Activated CD4-positive, alpha-beta T cell treated with anti-CD3 and anti-CD28 coated beads for 4 hours (primary cell): ENCODE measurements around the gene MTMR10.
A peak's percentile ranks its signal among the peaks of the same experiment; 100 is the strongest.

Experiments
- DNase-seq, 2 donors: peaks; one replicate each; pipeline ENCODE4 v3.0.0-alpha.2; 2020

MTMR10 gene

DNA sequence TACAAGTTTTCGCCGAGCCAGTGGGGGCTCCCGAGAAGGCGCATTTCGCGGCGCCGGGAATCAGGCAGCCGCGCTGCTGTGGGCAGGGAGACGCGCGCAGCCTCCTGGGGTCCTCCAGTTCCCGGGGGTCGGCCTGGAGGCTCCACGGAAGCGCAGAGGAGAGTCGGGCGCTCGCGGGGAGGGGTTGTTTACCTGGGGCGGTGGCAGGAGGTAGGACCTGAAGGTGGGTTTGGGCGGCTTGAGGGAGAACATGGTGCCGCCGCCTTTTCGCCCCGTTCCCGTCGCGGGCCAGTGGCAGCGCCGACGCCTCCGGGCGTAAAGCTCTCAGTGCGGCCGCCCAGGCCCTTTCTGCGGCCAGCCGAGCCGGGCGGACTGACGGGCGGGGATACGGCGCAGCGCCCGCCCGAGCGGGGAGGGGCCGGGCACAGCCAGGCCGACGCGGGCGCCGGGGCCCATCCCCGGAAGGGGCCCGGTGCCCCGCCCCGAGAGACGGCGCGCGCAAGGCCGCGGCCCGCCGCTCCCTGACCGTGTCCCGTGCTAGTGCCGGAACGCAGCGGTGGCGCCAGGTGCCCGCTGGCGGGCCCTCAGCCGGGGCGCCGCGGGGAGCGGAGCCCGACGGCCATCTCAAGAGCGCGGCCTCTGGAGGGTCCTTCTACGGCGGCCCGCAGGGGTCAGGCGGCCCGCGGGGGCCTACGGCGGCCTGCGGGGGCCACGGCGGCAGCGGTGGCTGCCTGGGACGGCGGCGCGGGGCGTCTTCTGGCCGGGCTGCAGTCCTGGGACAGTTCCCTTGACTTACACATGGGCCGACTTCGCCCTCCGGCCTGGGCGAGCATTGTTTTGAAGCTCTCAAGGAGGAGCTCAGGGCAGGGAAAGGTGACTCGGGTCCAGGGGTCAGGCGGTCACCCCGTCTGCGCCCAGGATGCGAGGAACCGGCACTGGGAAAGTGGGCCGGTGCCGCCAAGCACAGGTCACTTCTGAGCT, at the start of gene MTMR10:
Gene MTMR10, minus strand, starts transcription at position 374 of the 981 bp plus-strand sequence. Its CDS starts 122 bp downstream, at position 252.
- DNase-seq: peak; percentile 62 to 63

DNA sequence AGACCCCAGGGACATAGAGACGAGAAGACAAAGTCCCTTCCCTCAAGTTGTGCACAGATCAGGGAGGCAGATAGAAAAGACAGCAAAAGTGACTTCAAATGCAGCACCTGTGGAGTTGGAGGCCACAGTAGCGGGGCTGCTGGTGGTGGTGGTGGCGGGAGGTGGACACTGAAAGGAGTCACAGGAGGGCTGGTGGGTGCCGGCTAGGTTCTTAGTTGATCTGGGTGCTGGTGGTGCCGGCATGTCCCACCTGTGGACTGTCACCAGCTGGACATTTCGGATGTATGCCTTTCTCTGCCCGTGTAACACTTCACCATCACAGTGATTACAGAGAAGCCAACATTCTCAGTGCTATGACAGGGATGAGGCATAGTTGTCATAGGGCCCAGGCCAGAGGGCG, 49.2 kb upstream of the MTMR10 start:
- DNase-seq: no peak

- no peak for DNase-seq
Observed at GRCh38 chr15:31039961-31040360, 48.5 kb upstream of the MTMR10 start.

DNA sequence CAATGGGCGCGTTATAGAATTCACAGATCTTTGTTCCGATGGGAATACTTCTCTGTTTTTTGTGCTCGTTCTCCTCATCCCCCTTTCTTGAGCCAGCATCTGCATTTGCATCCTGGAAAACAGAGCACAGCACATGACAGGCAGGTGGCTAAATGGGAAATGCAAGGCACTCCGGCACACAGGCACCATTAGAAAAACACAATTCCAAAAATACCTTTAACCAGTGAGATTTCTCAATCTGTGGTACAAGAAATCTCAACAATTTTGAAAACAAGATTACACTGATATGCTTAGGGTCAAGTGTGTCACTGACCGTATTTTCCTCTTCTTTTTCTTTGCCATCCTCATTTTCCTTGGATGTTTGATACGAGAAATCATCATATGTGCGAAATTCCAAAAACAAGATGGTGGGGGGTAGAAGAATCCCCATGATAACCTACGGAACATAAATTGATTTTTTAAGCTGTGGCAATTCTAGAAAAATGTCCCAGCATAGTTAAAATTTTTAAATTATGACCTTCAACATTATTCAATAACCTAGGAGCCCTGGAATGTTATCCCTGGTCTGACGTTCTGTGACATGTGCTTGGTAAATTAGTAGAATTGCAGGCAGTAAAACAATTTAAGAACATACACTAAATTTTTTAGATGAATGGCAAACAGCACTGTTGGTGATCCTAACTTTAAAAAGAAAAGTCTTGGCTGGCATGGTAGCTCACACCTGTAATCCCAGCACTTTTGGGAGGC, 46.5 kb upstream of the MTMR10 start:
- no peak for DNase-seq

GRCh38 chr15:31036783-31037182, 45.4 kb upstream of the MTMR10 start:
- DNase-seq: no peak

GRCh38 chr15:31035610-31036009, 44.2 kb upstream of the MTMR10 start:
- DNase-seq: no peak

- no peak for DNase-seq
Observed at GRCh38 chr15:31034152-31034551, 42.7 kb upstream of the MTMR10 start.

GRCh38 chr15:31032961-31033371, 41.5 kb upstream of the MTMR10 start:
- DNase-seq: no peak

- DNase-seq: no peak
Observed at GRCh38 chr15:31031471-31032067, 40.1 kb upstream of the MTMR10 start.

DNA sequence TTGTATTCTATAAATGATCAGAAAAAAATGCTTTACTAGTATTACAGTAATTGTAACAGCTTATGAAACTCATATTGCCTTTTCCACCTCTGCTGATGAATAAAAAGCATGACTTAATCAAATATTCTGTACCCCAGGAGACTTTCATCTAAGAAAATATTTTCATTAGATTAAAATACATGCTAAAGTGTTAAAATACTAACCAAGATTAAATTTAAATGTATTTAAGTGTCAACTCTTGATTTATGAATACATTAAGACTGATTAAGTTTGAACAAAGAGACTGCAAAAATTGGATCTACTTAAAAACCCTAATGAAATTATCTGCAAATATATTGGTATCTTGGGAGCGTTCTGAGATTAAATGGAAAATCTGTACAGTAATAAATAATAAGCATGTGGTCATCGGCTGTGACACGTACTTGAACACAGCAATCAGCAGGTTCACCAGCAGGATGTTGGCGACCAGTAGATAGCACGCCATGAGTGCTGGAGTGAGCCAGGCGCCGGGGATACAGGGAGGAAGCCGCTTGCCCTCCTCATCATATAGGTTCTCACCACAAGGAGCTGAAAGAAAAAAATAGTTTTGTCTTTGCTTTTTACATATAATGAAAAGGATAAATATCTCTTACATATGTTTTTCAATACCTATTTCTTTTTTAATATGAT, 36.6 kb upstream of the MTMR10 start:
- no peak for DNase-seq

GRCh38 chr15:31025996-31026395, 34.6 kb upstream of the MTMR10 start:
- no peak for DNase-seq

- DNase-seq: no peak
Observed at GRCh38 chr15:31024979-31025378, 33.6 kb upstream of the MTMR10 start.

- DNase-seq: no peak
Observed at GRCh38 chr15:31024330-31024729, 32.9 kb upstream of the MTMR10 start.

DNA sequence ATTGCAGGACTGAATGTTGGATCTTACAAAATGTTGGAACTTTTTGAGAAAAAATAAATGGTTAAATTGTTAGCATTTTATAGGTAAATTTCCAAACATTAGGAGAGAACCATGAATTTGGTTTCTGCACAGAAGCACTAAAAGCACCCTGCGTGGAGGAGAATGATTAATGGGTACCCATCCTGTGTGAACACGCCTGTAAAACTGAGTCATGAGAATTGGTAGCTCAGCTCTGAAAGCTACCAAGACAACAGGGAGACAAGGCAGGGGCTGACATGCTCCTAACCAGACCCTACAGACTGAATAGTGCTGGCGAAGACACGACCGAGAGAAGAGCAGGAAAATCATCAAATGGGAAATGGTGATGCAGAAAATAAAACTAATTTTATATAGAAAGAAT, 32.4 kb upstream of the MTMR10 start:
- no peak for DNase-seq

DNA sequence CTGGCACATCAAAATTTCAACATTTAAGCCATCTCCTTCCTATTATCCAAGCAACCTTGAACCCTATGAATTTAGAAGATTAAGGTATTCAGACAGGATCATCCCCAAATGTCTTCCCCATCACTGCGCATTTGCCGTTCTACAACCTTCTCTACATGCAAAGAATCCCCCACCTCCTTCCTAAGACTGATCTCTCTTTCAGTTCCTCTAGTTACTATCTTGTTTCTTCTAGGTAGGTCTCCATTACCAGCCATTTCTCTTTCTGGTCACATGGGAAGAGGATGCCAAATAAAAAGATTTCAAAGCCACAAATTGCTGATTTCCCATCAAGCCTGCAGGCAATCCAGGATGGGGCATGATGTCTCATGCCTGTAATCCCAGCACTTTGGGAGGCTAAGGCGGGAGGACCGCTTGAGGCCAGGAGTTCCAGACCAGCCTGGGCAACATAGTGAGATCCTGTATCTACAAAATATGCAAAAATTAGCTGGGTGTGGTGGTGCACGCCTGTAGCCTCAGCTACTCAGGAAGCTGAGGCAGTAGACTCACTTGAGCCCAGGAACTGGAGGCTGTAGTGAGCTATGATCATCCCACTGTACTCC, 29.7 kb upstream of the MTMR10 start:
- no peak for DNase-seq

DNA sequence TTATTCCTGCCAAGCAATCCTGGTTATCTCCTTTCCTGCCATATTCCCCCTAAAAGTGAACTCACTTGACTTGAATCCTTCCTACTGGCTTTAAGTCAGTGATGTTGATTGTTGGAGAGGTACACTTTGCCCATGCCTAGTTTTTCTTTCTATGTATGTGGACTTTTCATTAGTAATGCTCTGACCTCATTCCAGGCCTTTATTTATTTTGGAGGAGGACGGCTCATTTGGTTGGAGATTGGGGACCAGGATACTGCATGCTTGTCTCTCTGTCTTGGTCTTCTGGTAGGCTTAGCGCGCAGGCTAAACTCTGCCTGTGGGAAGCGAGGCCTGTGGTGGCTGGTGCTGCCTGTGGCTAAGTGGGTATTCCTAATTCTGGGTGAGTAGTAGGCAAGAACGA, 29.1 kb upstream of the MTMR10 start:
- no peak for DNase-seq

GRCh38 chr15:31019986-31020385, 28.6 kb upstream of the MTMR10 start:
- no peak for DNase-seq

- no peak for DNase-seq
Observed at GRCh38 chr15:31017311-31017710, 25.9 kb upstream of the MTMR10 start.

- DNase-seq: no peak
Observed at GRCh38 chr15:31016446-31016915, 25.1 kb upstream of the MTMR10 start.

- no peak for DNase-seq
Observed at GRCh38 chr15:31014608-31014925, 23.1 kb upstream of the MTMR10 start.

DNA sequence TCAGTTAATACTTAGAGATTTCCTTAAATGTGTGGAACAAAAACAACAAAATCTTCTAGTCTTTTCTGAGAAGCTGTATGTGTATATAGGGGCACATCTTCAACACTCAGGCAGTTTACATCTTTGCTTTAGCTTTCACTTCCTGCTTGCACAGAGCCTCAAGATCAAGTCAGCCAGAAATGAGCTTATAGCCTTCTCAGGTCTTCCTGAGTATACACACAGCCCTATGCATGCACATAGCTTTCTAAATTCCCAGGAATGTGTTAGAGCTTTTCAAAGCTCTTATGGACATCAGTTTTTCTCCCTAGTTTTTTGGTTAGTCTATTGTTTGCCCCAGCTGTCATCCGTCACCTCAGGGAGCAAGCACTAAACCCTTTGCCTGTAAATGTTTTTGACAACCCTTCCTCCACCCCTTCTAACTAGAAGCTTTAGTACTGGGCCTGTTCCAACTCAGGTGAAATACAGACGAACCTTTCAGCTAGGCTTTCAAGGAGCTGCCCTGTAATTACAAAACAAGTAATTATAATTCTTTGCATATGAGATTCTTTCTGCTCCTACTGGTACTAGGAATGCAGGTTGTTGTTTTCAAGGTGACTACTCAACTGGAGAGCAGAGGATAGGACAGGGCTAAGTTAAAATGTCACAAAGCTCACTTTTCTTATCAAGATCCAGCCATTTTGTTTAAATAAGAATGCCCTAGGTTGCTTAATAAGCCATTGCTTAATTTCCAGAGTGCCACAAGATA, 22.6 kb upstream of the MTMR10 start:
- DNase-seq: no peak

GRCh38 chr15:31012455-31012854, 21.0 kb upstream of the MTMR10 start:
- no peak for DNase-seq
